ENCODE measurements around the gene CDH3.

DNA sequence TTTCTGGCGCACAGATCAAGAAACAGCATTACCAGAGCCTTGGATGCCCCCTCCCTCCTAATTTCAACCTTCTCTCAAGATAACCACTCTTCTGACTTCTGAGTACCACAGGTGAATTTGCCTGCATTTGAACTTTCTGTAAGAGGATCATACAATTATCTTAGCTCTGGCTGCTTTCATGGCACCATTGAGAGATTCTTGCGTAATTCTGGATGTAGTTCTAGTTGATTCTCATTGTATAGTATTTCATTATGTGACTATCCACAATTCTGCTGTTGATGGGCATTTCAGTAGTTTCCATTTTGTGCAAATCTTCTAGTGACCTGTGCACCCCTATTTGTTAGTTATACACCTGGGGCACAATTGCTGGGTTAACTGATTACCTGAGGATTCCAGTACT, 7.5 kb downstream of the CDH3 start:
- TF ChIP-seq, protein P1, sequence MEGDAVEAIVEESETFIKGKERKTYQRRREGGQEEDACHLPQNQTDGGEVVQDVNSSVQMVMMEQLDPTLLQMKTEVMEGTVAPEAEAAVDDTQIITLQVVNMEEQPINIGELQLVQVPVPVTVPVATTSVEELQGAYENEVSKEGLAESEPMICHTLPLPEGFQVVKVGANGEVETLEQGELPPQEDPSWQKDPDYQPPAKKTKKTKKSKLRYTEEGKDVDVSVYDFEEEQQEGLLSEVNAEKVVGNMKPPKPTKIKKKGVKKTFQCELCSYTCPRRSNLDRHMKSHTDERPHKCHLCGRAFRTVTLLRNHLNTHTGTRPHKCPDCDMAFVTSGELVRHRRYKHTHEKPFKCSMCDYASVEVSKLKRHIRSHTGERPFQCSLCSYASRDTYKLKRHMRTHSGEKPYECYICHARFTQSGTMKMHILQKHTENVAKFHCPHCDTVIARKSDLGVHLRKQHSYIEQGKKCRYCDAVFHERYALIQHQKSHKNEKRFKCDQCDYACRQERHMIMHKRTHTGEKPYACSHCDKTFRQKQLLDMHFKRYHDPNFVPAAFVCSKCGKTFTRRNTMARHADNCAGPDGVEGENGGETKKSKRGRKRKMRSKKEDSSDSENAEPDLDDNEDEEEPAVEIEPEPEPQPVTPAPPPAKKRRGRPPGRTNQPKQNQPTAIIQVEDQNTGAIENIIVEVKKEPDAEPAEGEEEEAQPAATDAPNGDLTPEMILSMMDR (conservative IDR thresholded peaks at IDR 0.05), result no peak
- no peak for TF ChIP-seq ZFX (IDR thresholded peaks at IDR 0.05)
